ENCODE data around the gene ZNF784.

- TF ChIP-seq CTCF (IDR thresholded peaks at IDR 0.05; ENCODE audit: borderline replicate concordance, extremely low read depth, low read length, poor library complexity, severe bottlenecking), result no peak
- TF ChIP-seq EZH2 (IDR thresholded peaks at IDR 0.05; ENCODE audit: borderline replicate concordance, low read depth, low read length, severe bottlenecking), result no peak
Measured at GRCh38 chr19:55643887-55644176, 19.5 kb upstream of the ZNF784 start.
